Keratinocyte (primary cell): ENCODE measurements around the gene PKNOX2. TPM values are rescaled to one million over a fixed set of nuclear protein-coding genes. Genes with fewer than 3 reads are reported as not detected.

Experiments
- DNase-seq: peaks from one replicate; pipeline ENCODE4 v3.0.0-alpha.2; 2011; ENCODE audit warnings: low read depth, missing footprints, low spot score
- FAIRE-seq: peaks from 2 replicates; lab custom pipeline; 2011; peaks lifted over from hg19 to GRCh38; lab: Jason Lieb, UNC
- H2AFZ ChIP-seq: 2 replicates; pipeline ENCODE4 v1.6.0; 2012; ENCODE audit warnings: low read length, control low read depth, inconsistent platforms; ENCODE audit not compliant: control insufficient read depth
- H3K27ac ChIP-seq: 2 replicates; pipeline ENCODE4 v1.5.1; 2011; ENCODE audit warnings: low read length; ENCODE audit not compliant: control insufficient read depth, insufficient read depth
- H3K27me3 ChIP-seq: 3 replicates; pipeline ENCODE4 v1.6.0; 2011; ENCODE audit warnings: low read length; ENCODE audit not compliant: control insufficient read depth, insufficient read depth; ENCODE audit errors: extremely low read depth
- H3K36me3 ChIP-seq, 2 experiments: 2 replicates in 1 of 2; 3 replicates in 1 of 2; pipeline ENCODE4 v1.5.1; 2011; ENCODE audit warnings: low read length in 2 of 2, mild to moderate bottlenecking in 1 of 2; ENCODE audit not compliant: control insufficient read depth in 2 of 2, insufficient read depth in 2 of 2; ENCODE audit errors: extremely low read depth in 1 of 2
- H3K4me1 ChIP-seq: 3 replicates; pipeline ENCODE4 v1.5.1; 2011; ENCODE audit warnings: low read length; ENCODE audit not compliant: control insufficient read depth, insufficient read depth; ENCODE audit errors: extremely low read depth
- H3K4me2 ChIP-seq: 3 replicates; pipeline ENCODE4 v1.6.0; 2011; ENCODE audit warnings: low read depth, low read length; ENCODE audit not compliant: control insufficient read depth, insufficient read depth; ENCODE audit errors: extremely low read depth
- H3K4me3 ChIP-seq, 3 experiments: fragments of 200-600 bp in 1 of 3; sonication (generic) in 1 of 3; 2 replicates in 2 of 3; 3 replicates in 1 of 3; pipeline ENCODE4 v1.5.1; 2011 to 2016; ENCODE audit warnings: low read length in 3 of 3, mild to moderate bottlenecking in 3 of 3, control low read depth in 2 of 3, inconsistent platforms in 1 of 3, low read depth in 1 of 3, mixed read lengths in 1 of 3, mixed run types in 1 of 3, moderate library complexity in 1 of 3; ENCODE audit not compliant: control insufficient read depth in 2 of 3, insufficient read depth in 2 of 3; ENCODE audit errors: extremely low read depth in 1 of 3
- H3K79me2 ChIP-seq: 2 replicates; pipeline ENCODE4 v1.6.0; 2012; ENCODE audit warnings: low read length; ENCODE audit not compliant: control insufficient read depth, insufficient read depth
- H3K9ac ChIP-seq: 3 replicates; pipeline ENCODE4 v1.6.0; 2011; ENCODE audit warnings: low read length; ENCODE audit not compliant: control insufficient read depth, insufficient read depth; ENCODE audit errors: extremely low read depth
- H3K9me1 ChIP-seq: 3 replicates; pipeline ENCODE4 v1.6.0; 2011; ENCODE audit warnings: low read length; ENCODE audit not compliant: control insufficient read depth, insufficient read depth; ENCODE audit errors: extremely low read depth
- H3K9me3 ChIP-seq: 2 replicates; pipeline ENCODE4 v1.5.1; 2012; ENCODE audit warnings: low read depth, low read length; ENCODE audit not compliant: control insufficient read depth
- H4K20me1 ChIP-seq: 3 replicates; pipeline ENCODE4 v1.6.0; 2011; ENCODE audit warnings: low read length; ENCODE audit not compliant: control insufficient read depth, insufficient read depth; ENCODE audit errors: extremely low read depth
- CTCF ChIP-seq, 3 experiments: IDR thresholded peaks in 1 of 3; conservative IDR thresholded peaks in 1 of 3; optimal IDR thresholded peaks in 1 of 3; 2 replicates in 2 of 3; 3 replicates in 1 of 3; pipeline versions ENCODE3 to v1.5.1; 2011; ENCODE audit warnings: low read length in 3 of 3, mild to moderate bottlenecking in 3 of 3, moderate library complexity in 2 of 3, control low read depth in 1 of 3, inconsistent platforms in 1 of 3; ENCODE audit not compliant: insufficient read depth in 2 of 3; ENCODE audit errors: extremely low read depth in 1 of 3
- EZH2 ChIP-seq: IDR thresholded peaks from one replicate; pipeline ENCODE4 v1.6.1; 2012; ENCODE audit warnings: inconsistent platforms, mild to moderate bottlenecking, low read length, moderate library complexity
- dilution Hi-C: fragments of 300-500 bp; cut with MboI; formaldehyde crosslinking; loops from one replicate; pipeline ENCODE4 v1.7.0; 2020; ENCODE audit warnings: low sequenced_read_pairs; ENCODE audit not compliant: extremely low pct_ligation_motif_present
- polyA plus RNA-seq, 5 experiments: library from polyadenylated mRNA; depleted of rRNA in 3 of 5; stranded (reverse) in 3 of 5; stranded (forward) in 1 of 5; unstranded in 1 of 5; fragments of >200 nt; gene quantifications; 1 replicate in 1 of 5; 2 replicates in 3 of 5; 3 replicates in 1 of 5; pipeline versions ENCODE4 v1.2.1 to v1.2.3, GENCODE V29; 2011 to 2012; ENCODE audit warnings: missing spikeins in 2 of 5, low read depth in 1 of 5, low replicate concordance in 1 of 5

The PKNOX2 gene
- polyA plus RNA-seq, 1 donor (not counting 4 experiments of a cell fraction or from before 2014, with no cell fraction given) = 0.05 TPM

- DNase-seq (no peak), FAIRE-seq (no peak)
- dilution Hi-C loops = no loop called here
- Histone ChIP-seq H3K9ac (no peak overlapping the region), H3K4me1 (no peaks in the 10 kb centered on the region), H3K79me2 (no peaks in the 10 kb centered on the region), H3K4me3 (no peak overlapping the region), H4K20me1 (no peaks in the 10 kb centered on the region), H3K27ac (no peak overlapping the region), H3K36me3 (no peaks in the 10 kb centered on the region), H3K27me3 (peaks cover 5% of the 10 kb centered on the region), H3K4me2 (no peak overlapping the region), H3K9me3 (no peaks in the 10 kb centered on the region), H3K9me1 (no peaks in the 10 kb centered on the region), H2AFZ (no peak overlapping the region)
- TF ChIP-seq EZH2 (no peak), CTCF (optimal IDR thresholded peaks at IDR 0.05 in 1 of 3, IDR thresholded peaks at IDR 0.05 in 1 of 3, conservative IDR thresholded peaks at IDR 0.05 in 1 of 3; ENCODE audit: extremely low read depth in 1 of 3, insufficient read depth in 2 of 3, low read length in 3 of 3) (no peak)
Measured at GRCh38 chr11:125235071-125235471, 70.5 kb downstream of the PKNOX2 start.

- H3K9me3 ChIP-seq = no peaks in the 10 kb centered on the region
- H3K4me1 ChIP-seq = no peaks in the 10 kb centered on the region
- no peak overlapping the region for H3K9ac ChIP-seq
- H3K36me3 ChIP-seq = no peaks in the 10 kb centered on the region
- DNase-seq = no peak
- no peaks in the 10 kb centered on the region for H4K20me1 ChIP-seq
- H3K27ac ChIP-seq = no peak overlapping the region
- no peak for FAIRE-seq
- no peaks in the 10 kb centered on the region for H3K9me1 ChIP-seq
- TF ChIP-seq EZH2 (no peak), CTCF (optimal IDR thresholded peaks at IDR 0.05 in 1 of 3, IDR thresholded peaks at IDR 0.05 in 1 of 3, conservative IDR thresholded peaks at IDR 0.05 in 1 of 3; ENCODE audit: extremely low read depth in 1 of 3, insufficient read depth in 2 of 3, low read length in 3 of 3) (no peak)
- no peak overlapping the region for H3K4me3 ChIP-seq
- H3K27me3 ChIP-seq = peaks cover 5% of the 10 kb centered on the region
- H2AFZ ChIP-seq = no peak overlapping the region
- H3K4me2 ChIP-seq = no peak overlapping the region
- no peaks in the 10 kb centered on the region for H3K79me2 ChIP-seq
- dilution Hi-C loops = no loop called here
Measured at GRCh38 chr11:125236072-125236825, 71.7 kb downstream of the PKNOX2 start.
